WI38 (cell line): ENCODE results near the gene CNN3.
A peak's percentile ranks its signal among the peaks of the same experiment; 100 is the strongest.

ENCODE experiments used
- H3K4me3 ChIP-seq: 2 replicates; pipeline ENCODE4 v1.5.1; 2011; ENCODE audit warnings: low read depth, mild to moderate bottlenecking, control low read depth, low read length
- TF ChIP-seq, protein P1 (sequence below): IDR thresholded peaks from 2 replicates; pipeline ENCODE4 v1.5.1; 2012; ENCODE audit warnings: low read depth, mild to moderate bottlenecking, control low read depth, low read length

CNN3 gene

GRCh38 chr1:94966033-94966432 is 39.1 kb upstream of the CNN3 start:
- H3K4me3 ChIP-seq, result no peak overlapping the region
- TF ChIP-seq, protein P1, sequence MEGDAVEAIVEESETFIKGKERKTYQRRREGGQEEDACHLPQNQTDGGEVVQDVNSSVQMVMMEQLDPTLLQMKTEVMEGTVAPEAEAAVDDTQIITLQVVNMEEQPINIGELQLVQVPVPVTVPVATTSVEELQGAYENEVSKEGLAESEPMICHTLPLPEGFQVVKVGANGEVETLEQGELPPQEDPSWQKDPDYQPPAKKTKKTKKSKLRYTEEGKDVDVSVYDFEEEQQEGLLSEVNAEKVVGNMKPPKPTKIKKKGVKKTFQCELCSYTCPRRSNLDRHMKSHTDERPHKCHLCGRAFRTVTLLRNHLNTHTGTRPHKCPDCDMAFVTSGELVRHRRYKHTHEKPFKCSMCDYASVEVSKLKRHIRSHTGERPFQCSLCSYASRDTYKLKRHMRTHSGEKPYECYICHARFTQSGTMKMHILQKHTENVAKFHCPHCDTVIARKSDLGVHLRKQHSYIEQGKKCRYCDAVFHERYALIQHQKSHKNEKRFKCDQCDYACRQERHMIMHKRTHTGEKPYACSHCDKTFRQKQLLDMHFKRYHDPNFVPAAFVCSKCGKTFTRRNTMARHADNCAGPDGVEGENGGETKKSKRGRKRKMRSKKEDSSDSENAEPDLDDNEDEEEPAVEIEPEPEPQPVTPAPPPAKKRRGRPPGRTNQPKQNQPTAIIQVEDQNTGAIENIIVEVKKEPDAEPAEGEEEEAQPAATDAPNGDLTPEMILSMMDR, result no peak

DNA sequence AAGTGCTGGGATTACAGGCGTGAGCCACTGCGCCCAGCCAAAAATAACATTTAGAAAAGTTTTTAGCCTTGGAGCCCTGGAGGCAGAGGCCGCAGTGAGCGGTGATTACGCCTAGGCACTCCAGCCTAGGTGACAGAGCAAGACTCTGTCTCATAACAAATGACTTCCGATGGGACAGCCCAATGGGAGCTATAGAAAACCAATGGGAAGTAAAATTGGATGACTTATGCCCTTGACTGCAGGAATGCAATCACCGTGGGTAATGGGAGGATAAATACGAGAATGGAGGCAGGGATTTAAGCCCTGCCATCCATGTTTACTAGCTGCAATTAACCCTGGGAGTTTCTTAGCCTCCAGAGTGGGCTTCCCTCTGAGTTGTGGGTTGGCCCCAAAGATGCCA is 37.0 kb upstream of the CNN3 start:
- TF ChIP-seq, protein P1, result no peak

DNA sequence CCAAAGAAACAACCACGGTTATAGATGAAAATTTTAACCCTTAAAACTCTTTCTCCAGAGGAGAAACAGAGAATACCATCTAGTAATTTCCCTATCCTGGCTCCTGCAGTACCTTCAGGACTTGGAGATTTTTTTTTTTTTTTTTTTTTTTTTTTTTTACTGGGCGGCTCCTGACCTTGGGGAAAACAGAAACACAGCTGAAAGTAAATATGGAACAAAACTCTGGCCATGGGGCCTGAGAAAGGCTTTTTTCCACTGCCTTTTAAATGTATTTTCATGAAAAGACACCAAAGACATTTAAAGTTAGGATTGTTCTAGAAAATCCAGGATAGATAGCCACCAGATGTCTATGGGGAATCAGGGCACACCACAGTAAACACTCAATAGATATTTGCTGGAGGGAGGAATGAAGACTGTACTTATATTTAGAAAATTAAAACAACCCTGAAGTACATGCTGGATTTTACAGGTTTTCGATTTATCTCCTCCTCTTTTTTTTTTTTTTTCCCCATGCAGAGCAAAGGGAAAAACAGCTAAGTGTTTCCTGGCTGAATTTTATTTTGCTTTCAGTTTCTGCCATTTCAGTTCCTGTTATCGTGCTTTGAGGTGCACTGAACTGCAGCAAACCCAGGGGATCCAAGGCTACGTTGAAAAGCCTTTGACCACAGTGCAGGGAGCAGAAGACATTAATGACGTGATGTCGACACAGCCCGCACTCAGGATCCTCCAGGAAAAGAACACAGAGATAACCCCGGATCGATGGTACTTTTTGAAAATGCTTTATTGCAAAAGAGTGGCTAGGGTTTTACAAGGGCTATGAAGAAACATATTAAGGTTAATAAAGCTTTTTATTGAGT is 35.7 kb upstream of the CNN3 start:
- TF ChIP-seq, protein P1, result no peak
- H3K4me3 ChIP-seq, result peak overlapping the region; percentile 47

More for the DNA sequence above, 37.0 kb upstream of the CNN3 start:
- H3K4me3 ChIP-seq, result no peak overlapping the region

DNA sequence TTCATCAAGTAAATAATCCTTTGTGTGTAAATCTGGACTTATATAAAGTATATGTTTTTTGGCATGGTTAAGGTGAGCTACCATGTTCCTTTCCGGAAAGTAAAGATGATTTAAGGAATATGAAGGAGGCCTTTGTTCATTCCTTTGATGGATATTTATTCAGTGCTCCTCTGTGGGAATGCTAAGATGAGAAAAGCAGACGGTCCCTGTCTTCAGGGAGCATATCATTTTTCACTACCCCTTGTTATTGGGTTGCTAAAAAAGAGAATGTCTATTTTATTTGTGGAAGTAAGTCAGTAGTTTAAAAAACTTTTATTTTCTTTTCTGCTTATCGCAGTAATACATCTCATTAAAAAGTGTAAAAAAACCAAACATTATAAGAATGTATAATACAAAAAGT is 35.1 kb upstream of the CNN3 start:
- H3K4me3 ChIP-seq, result no peak overlapping the region
- TF ChIP-seq, protein P1, result no peak

- H3K4me3 ChIP-seq, result no peak overlapping the region
- TF ChIP-seq, protein P1, result no peak
These were observed 34.7 kb upstream of the CNN3 start for GRCh38 chr1:94961582-94961981.

GRCh38 chr1:94958081-94958480 is 31.2 kb upstream of the CNN3 start:
- TF ChIP-seq, protein P1, result no peak
- H3K4me3 ChIP-seq, result no peak overlapping the region

- H3K4me3 ChIP-seq, result no peak overlapping the region
- TF ChIP-seq, protein P1, result no peak
These were observed 29.1 kb upstream of the CNN3 start for GRCh38 chr1:94955767-94956632.
